Keratinocyte (primary cell): Measurements from ENCODE around the gene HNF1B. TPM values are rescaled to one million over a fixed set of nuclear protein-coding genes. Genes with fewer than 3 reads are reported as not detected.

Experiments
- DNase-seq: peaks from one replicate; pipeline ENCODE4 v3.0.0-alpha.2; 2011; ENCODE audit warnings: low read depth, missing footprints, low spot score
- FAIRE-seq: peaks from 2 replicates; lab custom pipeline; 2011; peaks lifted over from hg19 to GRCh38; lab: Jason Lieb, UNC
- H2AFZ ChIP-seq: 2 replicates; pipeline ENCODE4 v1.6.0; 2012; ENCODE audit warnings: low read length, control low read depth, inconsistent platforms; ENCODE audit not compliant: control insufficient read depth
- H3K27ac ChIP-seq: 2 replicates; pipeline ENCODE4 v1.5.1; 2011; ENCODE audit warnings: low read length; ENCODE audit not compliant: control insufficient read depth, insufficient read depth
- H3K27me3 ChIP-seq: 3 replicates; pipeline ENCODE4 v1.6.0; 2011; ENCODE audit warnings: low read length; ENCODE audit not compliant: control insufficient read depth, insufficient read depth; ENCODE audit errors: extremely low read depth
- H3K36me3 ChIP-seq, 2 experiments: 2 replicates in 1 of 2; 3 replicates in 1 of 2; pipeline ENCODE4 v1.5.1; 2011; ENCODE audit warnings: low read length in 2 of 2, mild to moderate bottlenecking in 1 of 2; ENCODE audit not compliant: control insufficient read depth in 2 of 2, insufficient read depth in 2 of 2; ENCODE audit errors: extremely low read depth in 1 of 2
- H3K4me1 ChIP-seq: 3 replicates; pipeline ENCODE4 v1.5.1; 2011; ENCODE audit warnings: low read length; ENCODE audit not compliant: control insufficient read depth, insufficient read depth; ENCODE audit errors: extremely low read depth
- H3K4me2 ChIP-seq: 3 replicates; pipeline ENCODE4 v1.6.0; 2011; ENCODE audit warnings: low read depth, low read length; ENCODE audit not compliant: control insufficient read depth, insufficient read depth; ENCODE audit errors: extremely low read depth
- H3K4me3 ChIP-seq, 3 experiments: fragments of 200-600 bp in 1 of 3; sonication (generic) in 1 of 3; 2 replicates in 2 of 3; 3 replicates in 1 of 3; pipeline ENCODE4 v1.5.1; 2011 to 2016; ENCODE audit warnings: low read length in 3 of 3, mild to moderate bottlenecking in 3 of 3, control low read depth in 2 of 3, inconsistent platforms in 1 of 3, low read depth in 1 of 3, mixed read lengths in 1 of 3, mixed run types in 1 of 3, moderate library complexity in 1 of 3; ENCODE audit not compliant: control insufficient read depth in 2 of 3, insufficient read depth in 2 of 3; ENCODE audit errors: extremely low read depth in 1 of 3
- H3K79me2 ChIP-seq: 2 replicates; pipeline ENCODE4 v1.6.0; 2012; ENCODE audit warnings: low read length; ENCODE audit not compliant: control insufficient read depth, insufficient read depth
- H3K9ac ChIP-seq: 3 replicates; pipeline ENCODE4 v1.6.0; 2011; ENCODE audit warnings: low read length; ENCODE audit not compliant: control insufficient read depth, insufficient read depth; ENCODE audit errors: extremely low read depth
- H3K9me1 ChIP-seq: 3 replicates; pipeline ENCODE4 v1.6.0; 2011; ENCODE audit warnings: low read length; ENCODE audit not compliant: control insufficient read depth, insufficient read depth; ENCODE audit errors: extremely low read depth
- H3K9me3 ChIP-seq: 2 replicates; pipeline ENCODE4 v1.5.1; 2012; ENCODE audit warnings: low read depth, low read length; ENCODE audit not compliant: control insufficient read depth
- H4K20me1 ChIP-seq: 3 replicates; pipeline ENCODE4 v1.6.0; 2011; ENCODE audit warnings: low read length; ENCODE audit not compliant: control insufficient read depth, insufficient read depth; ENCODE audit errors: extremely low read depth
- CTCF ChIP-seq, 3 experiments: IDR thresholded peaks in 1 of 3; conservative IDR thresholded peaks in 1 of 3; optimal IDR thresholded peaks in 1 of 3; 2 replicates in 2 of 3; 3 replicates in 1 of 3; pipeline versions ENCODE3 to v1.5.1; 2011; ENCODE audit warnings: low read length in 3 of 3, mild to moderate bottlenecking in 3 of 3, moderate library complexity in 2 of 3, control low read depth in 1 of 3, inconsistent platforms in 1 of 3; ENCODE audit not compliant: insufficient read depth in 2 of 3; ENCODE audit errors: extremely low read depth in 1 of 3
- EZH2 ChIP-seq: IDR thresholded peaks from one replicate; pipeline ENCODE4 v1.6.1; 2012; ENCODE audit warnings: inconsistent platforms, mild to moderate bottlenecking, low read length, moderate library complexity
- dilution Hi-C: fragments of 300-500 bp; cut with MboI; formaldehyde crosslinking; loops from one replicate; pipeline ENCODE4 v1.7.0; 2020; ENCODE audit warnings: low sequenced_read_pairs; ENCODE audit not compliant: extremely low pct_ligation_motif_present
- polyA plus RNA-seq, 5 experiments: library from polyadenylated mRNA; depleted of rRNA in 3 of 5; stranded (reverse) in 3 of 5; stranded (forward) in 1 of 5; unstranded in 1 of 5; fragments of >200 nt; gene quantifications; 1 replicate in 1 of 5; 2 replicates in 3 of 5; 3 replicates in 1 of 5; pipeline versions ENCODE4 v1.2.1 to v1.2.3, GENCODE V29; 2011 to 2012; ENCODE audit warnings: missing spikeins in 2 of 5, low read depth in 1 of 5, low replicate concordance in 1 of 5

The HNF1B gene
- polyA plus RNA-seq, 1 donor (not counting 4 experiments of a cell fraction or from before 2014, with no cell fraction given) = not detected

GRCh38 chr17:37720989-37721388, 23.9 kb downstream of the HNF1B start:
- Histone ChIP-seq H3K9ac (no peak overlapping the region), H3K9me1 (no peaks in the 10 kb centered on the region), H3K4me1 (no peaks in the 10 kb centered on the region), H2AFZ (no peak overlapping the region), H3K79me2 (no peaks in the 10 kb centered on the region), H3K27ac (no peak overlapping the region), H3K9me3 (no peaks in the 10 kb centered on the region), H3K27me3 (peaks cover 30% of the 10 kb centered on the region), H3K4me3 (no peak overlapping the region), H3K36me3 (no peaks in the 10 kb centered on the region), H4K20me1 (no peaks in the 10 kb centered on the region), H3K4me2 (no peak overlapping the region)
- TF ChIP-seq EZH2 = no peak
- TF ChIP-seq CTCF (optimal IDR thresholded peaks at IDR 0.05 in 1 of 3, IDR thresholded peaks at IDR 0.05 in 1 of 3, conservative IDR thresholded peaks at IDR 0.05 in 1 of 3; ENCODE audit: extremely low read depth in 1 of 3, insufficient read depth in 2 of 3, low read length in 3 of 3) = no peak
- FAIRE-seq (no peak), DNase-seq (no peak)
- dilution Hi-C loops = no loop called here

- no peaks in the 10 kb centered on the region for H4K20me1 ChIP-seq
- TF ChIP-seq CTCF (optimal IDR thresholded peaks at IDR 0.05 in 1 of 3, IDR thresholded peaks at IDR 0.05 in 1 of 3, conservative IDR thresholded peaks at IDR 0.05 in 1 of 3; ENCODE audit: extremely low read depth in 1 of 3, insufficient read depth in 2 of 3, low read length in 3 of 3) (no peak), EZH2 (no peak)
- no peak overlapping the region for H3K27ac ChIP-seq
- dilution Hi-C loops = loop anchor here (10.0 kb wide), 1 partner anchor 125 kb away; no protein-coding TSS in a partner anchor
- no peaks in the 10 kb centered on the region for H3K4me1 ChIP-seq
- DNase-seq = no peak
- no peaks in the 10 kb centered on the region for H3K9me1 ChIP-seq
- no peak overlapping the region for H3K4me3 ChIP-seq
- no peaks in the 10 kb centered on the region for H3K9me3 ChIP-seq
- H3K9ac ChIP-seq = no peak overlapping the region
- no peaks in the 10 kb centered on the region for H3K79me2 ChIP-seq
- H2AFZ ChIP-seq = no peak overlapping the region
- peaks cover 36% of the 10 kb centered on the region for H3K27me3 ChIP-seq
- no peaks in the 10 kb centered on the region for H3K36me3 ChIP-seq
- no peak overlapping the region for H3K4me2 ChIP-seq
- FAIRE-seq = no peak
Observed at GRCh38 chr17:37719866-37720265, 25.0 kb downstream of the HNF1B start.
